Stimulated activated naive CD8-positive, alpha-beta T cell treated with anti-CD3 and anti-CD28 coated beads, Interleukin-15, Interleukin-2, amounts not matched to agents 100 ng/mL and 50 ng/mL, for 24 hours (primary cell): ENCODE results near the gene KIRREL1.

Source experiments
- H3K27ac Mint-ChIP-seq: one replicate; pipeline ENCODE4 v1.8.0; 2021; ENCODE audit warnings: mild to moderate bottlenecking, mixed read lengths
- H3K27me3 Mint-ChIP-seq: one replicate; pipeline ENCODE4 v1.8.0; 2021; ENCODE audit warnings: mixed read lengths
- H3K36me3 Mint-ChIP-seq: one replicate; pipeline ENCODE4 v1.8.0; 2021; ENCODE audit warnings: low read depth, mixed read lengths
- H3K4me1 Mint-ChIP-seq: one replicate; pipeline ENCODE4 v1.8.0; 2021; ENCODE audit warnings: low read depth, mixed read lengths
- H3K4me3 Mint-ChIP-seq: one replicate; pipeline ENCODE4 v1.8.0; 2021; ENCODE audit warnings: mild to moderate bottlenecking, mixed read lengths
- H3K9me3 Mint-ChIP-seq: one replicate; pipeline ENCODE4 v1.8.0; 2021; ENCODE audit warnings: mixed read lengths

The KIRREL1 gene

GRCh38 chr1:158048371-158049067 lies 55.1 kb downstream of the KIRREL1 start:
- Mint-ChIP-seq H3K4me3 (no peak overlapping the region), H3K4me1 (no peaks in the 10 kb centered on the region), H3K27me3 (peaks cover 7% of the 10 kb centered on the region)

GRCh38 chr1:158049853-158050252 lies 56.4 kb downstream of the KIRREL1 start:
- H3K27ac Mint-ChIP-seq, result no peak overlapping the region

More at GRCh38 chr1:158048371-158049067, 55.1 kb downstream of the KIRREL1 start:
- Mint-ChIP-seq H3K27ac (no peak overlapping the region), H3K36me3 (no peaks in the 10 kb centered on the region), H3K9me3 (no peaks in the 10 kb centered on the region)

GRCh38 chr1:158053276-158053675 lies 59.8 kb downstream of the KIRREL1 start:
- no peak overlapping the region for H3K4me3 Mint-ChIP-seq
- peaks cover 4% of the 10 kb centered on the region for H3K27me3 Mint-ChIP-seq
- no peaks in the 10 kb centered on the region for H3K9me3 Mint-ChIP-seq
- no peak overlapping the region for H3K27ac Mint-ChIP-seq
- H3K36me3 Mint-ChIP-seq, result no peaks in the 10 kb centered on the region
- no peaks in the 10 kb centered on the region for H3K4me1 Mint-ChIP-seq

More at GRCh38 chr1:158049853-158050252, 56.4 kb downstream of the KIRREL1 start:
- no peak overlapping the region for H3K4me3 Mint-ChIP-seq
- peaks cover 5% of the 10 kb centered on the region for H3K27me3 Mint-ChIP-seq
- H3K4me1 Mint-ChIP-seq, result no peaks in the 10 kb centered on the region
- no peaks in the 10 kb centered on the region for H3K9me3 Mint-ChIP-seq
- no peaks in the 10 kb centered on the region for H3K36me3 Mint-ChIP-seq

- no peak overlapping the region for H3K27ac Mint-ChIP-seq
These were observed 61.3 kb downstream of the KIRREL1 start for GRCh38 chr1:158054721-158055120.

GRCh38 chr1:158055854-158056253 lies 62.4 kb downstream of the KIRREL1 start:
- no peak overlapping the region for H3K27ac Mint-ChIP-seq
- H3K4me1 Mint-ChIP-seq, result no peaks in the 10 kb centered on the region
- H3K27me3 Mint-ChIP-seq, result peaks cover 7% of the 10 kb centered on the region
- no peaks in the 10 kb centered on the region for H3K36me3 Mint-ChIP-seq
- H3K4me3 Mint-ChIP-seq, result no peak overlapping the region
- no peaks in the 10 kb centered on the region for H3K9me3 Mint-ChIP-seq

More at GRCh38 chr1:158054721-158055120, 61.3 kb downstream of the KIRREL1 start:
- Mint-ChIP-seq H3K9me3 (no peaks in the 10 kb centered on the region), H3K4me1 (no peaks in the 10 kb centered on the region), H3K36me3 (no peaks in the 10 kb centered on the region), H3K4me3 (no peak overlapping the region), H3K27me3 (peaks cover 4% of the 10 kb centered on the region)

GRCh38 chr1:158056498-158056897 lies 63.1 kb downstream of the KIRREL1 start:
- peaks cover 4% of the 10 kb centered on the region for H3K27me3 Mint-ChIP-seq
- no peak overlapping the region for H3K27ac Mint-ChIP-seq
- H3K4me1 Mint-ChIP-seq, result no peaks in the 10 kb centered on the region
- H3K4me3 Mint-ChIP-seq, result no peak overlapping the region
- H3K36me3 Mint-ChIP-seq, result no peaks in the 10 kb centered on the region
- H3K9me3 Mint-ChIP-seq, result no peaks in the 10 kb centered on the region

GRCh38 chr1:158058237-158058985 lies 65.0 kb downstream of the KIRREL1 start:
- Mint-ChIP-seq H3K36me3 (no peaks in the 10 kb centered on the region), H3K27ac (no peak overlapping the region), H3K4me1 (no peaks in the 10 kb centered on the region), H3K9me3 (no peaks in the 10 kb centered on the region), H3K4me3 (no peak overlapping the region), H3K27me3 (peaks cover 6% of the 10 kb centered on the region)

GRCh38 chr1:158059984-158060383 lies 66.5 kb downstream of the KIRREL1 start:
- Mint-ChIP-seq H3K27ac (no peak overlapping the region), H3K9me3 (no peaks in the 10 kb centered on the region), H3K4me3 (no peak overlapping the region)

GRCh38 chr1:158062174-158062573 lies 68.7 kb downstream of the KIRREL1 start:
- Mint-ChIP-seq H3K27ac (no peak overlapping the region), H3K9me3 (no peaks in the 10 kb centered on the region), H3K27me3 (peaks cover 10% of the 10 kb centered on the region), H3K36me3 (no peaks in the 10 kb centered on the region), H3K4me1 (no peaks in the 10 kb centered on the region), H3K4me3 (no peak overlapping the region)

More at GRCh38 chr1:158059984-158060383, 66.5 kb downstream of the KIRREL1 start:
- Mint-ChIP-seq H3K36me3 (no peaks in the 10 kb centered on the region), H3K4me1 (no peaks in the 10 kb centered on the region), H3K27me3 (peaks cover 10% of the 10 kb centered on the region)

GRCh38 chr1:158067662-158068061 lies 74.2 kb downstream of the KIRREL1 start:
- Mint-ChIP-seq H3K27ac (no peak overlapping the region), H3K27me3 (peaks cover 5% of the 10 kb centered on the region), H3K9me3 (no peaks in the 10 kb centered on the region), H3K36me3 (no peaks in the 10 kb centered on the region), H3K4me3 (no peak overlapping the region), H3K4me1 (no peaks in the 10 kb centered on the region)

GRCh38 chr1:158068918-158069317 lies 75.5 kb downstream of the KIRREL1 start:
- no peak overlapping the region for H3K27ac Mint-ChIP-seq
- H3K4me3 Mint-ChIP-seq, result no peak overlapping the region
- no peaks in the 10 kb centered on the region for H3K27me3 Mint-ChIP-seq
- no peaks in the 10 kb centered on the region for H3K4me1 Mint-ChIP-seq
- H3K9me3 Mint-ChIP-seq, result no peaks in the 10 kb centered on the region
- H3K36me3 Mint-ChIP-seq, result no peaks in the 10 kb centered on the region

GRCh38 chr1:158071138-158071537 lies 77.7 kb downstream of the KIRREL1 start:
- H3K36me3 Mint-ChIP-seq, result no peaks in the 10 kb centered on the region
- no peaks in the 10 kb centered on the region for H3K4me1 Mint-ChIP-seq
- no peak overlapping the region for H3K4me3 Mint-ChIP-seq
- no peaks in the 10 kb centered on the region for H3K9me3 Mint-ChIP-seq
- H3K27ac Mint-ChIP-seq, result no peak overlapping the region
- no peaks in the 10 kb centered on the region for H3K27me3 Mint-ChIP-seq

- no peak overlapping the region for H3K4me3 Mint-ChIP-seq
- H3K36me3 Mint-ChIP-seq, result no peaks in the 10 kb centered on the region
- no peaks in the 10 kb centered on the region for H3K27me3 Mint-ChIP-seq
- no peaks in the 10 kb centered on the region for H3K4me1 Mint-ChIP-seq
- H3K9me3 Mint-ChIP-seq, result no peaks in the 10 kb centered on the region
- no peak overlapping the region for H3K27ac Mint-ChIP-seq
These were observed 81.6 kb downstream of the KIRREL1 start for GRCh38 chr1:158075078-158075477.

GRCh38 chr1:158076441-158076840 lies 83.0 kb downstream of the KIRREL1 start:
- Mint-ChIP-seq H3K36me3 (no peaks in the 10 kb centered on the region), H3K27me3 (no peaks in the 10 kb centered on the region), H3K27ac (no peak overlapping the region), H3K9me3 (no peaks in the 10 kb centered on the region), H3K4me3 (no peak overlapping the region), H3K4me1 (no peaks in the 10 kb centered on the region)

- Mint-ChIP-seq H3K4me3 (no peak overlapping the region), H3K27me3 (no peaks in the 10 kb centered on the region), H3K4me1 (no peaks in the 10 kb centered on the region), H3K9me3 (no peaks in the 10 kb centered on the region), H3K27ac (no peak overlapping the region), H3K36me3 (no peaks in the 10 kb centered on the region)
These were observed 84.2 kb downstream of the KIRREL1 start for GRCh38 chr1:158077411-158078256.
